ENCODE results near the gene RPS6KA4.

Gene RPS6KA4

GRCh38 chr11:64419257-64419790 is 60.4 kb downstream of the RPS6KA4 start:
- Histone ChIP-seq H3K4me3 (ENCODE audit: low read depth, low read length) (no peak overlapping the region), H3K9me3 (no peaks in the 10 kb centered on the region), H3K4me1 (no peaks in the 10 kb centered on the region), H3K36me3 (no peaks in the 10 kb centered on the region), H3K27me3 (no peaks in the 10 kb centered on the region)
- DNase-seq, result no peak
- TF ChIP-seq CTCF (IDR thresholded peaks at IDR 0.05; ENCODE audit: low read depth, low read length), result no peak

- no peak for TF ChIP-seq CTCF (IDR thresholded peaks at IDR 0.05; ENCODE audit: low read depth, low read length)
- no peak overlapping the region for H3K4me3 ChIP-seq (ENCODE audit: low read depth, low read length)
- no peak for DNase-seq
- H3K36me3 ChIP-seq, result no peaks in the 10 kb centered on the region
- H3K4me1 ChIP-seq, result no peaks in the 10 kb centered on the region
- H3K9me3 ChIP-seq, result no peaks in the 10 kb centered on the region
- H3K27me3 ChIP-seq, result no peaks in the 10 kb centered on the region
Measured at GRCh38 chr11:64419818-64420485, 61.0 kb downstream of the RPS6KA4 start.
